Transverse colon (tissue), 4 donors: ENCODE measurements around the gene GOT1.

Experiments
- CTCF ChIP-seq, 5 experiments: fragments of 200-600 bp in 3 of 5; fragments of 450-650 bp in 2 of 5; sonication (generic) in 3 of 5; IDR thresholded peaks; 1 replicate in 2 of 5; 2 replicates in 3 of 5; pipeline ENCODE4 v1.5.1; 2016 to 2017; ENCODE audit warnings: antibody characterized with exemption in 5 of 5, inconsistent platforms in 3 of 5, mild to moderate bottlenecking in 2 of 5, moderate library complexity in 1 of 5
- EP300 ChIP-seq: sonication (generic); formaldehyde crosslinking; IDR thresholded peaks from one replicate; pipeline ENCODE4 v1.6.1; 2017; ENCODE audit warnings: antibody characterized with exemption, low read depth
- POLR2A ChIP-seq: fragments of 450-650 bp; IDR thresholded peaks from one replicate; pipeline ENCODE4 v1.6.1; 2016; ENCODE audit warnings: antibody characterized with exemption, mild to moderate bottlenecking, moderate library complexity
- POLR2AphosphoS5 ChIP-seq, 3 donors: sonication (generic); formaldehyde crosslinking; IDR thresholded peaks; one replicate each; pipeline ENCODE4 v1.6.1; 2016; ENCODE audit warnings: antibody characterized with exemption in 3 of 3

- TF ChIP-seq CTCF (IDR thresholded peaks at IDR 0.05) (no peak), EP300 (no peak), POLR2A (no peak), POLR2AphosphoS5 (IDR thresholded peaks at IDR 0.05) (no peak)
Measured at GRCh38 chr10:99410146-99410545, 20.3 kb downstream of the GOT1 start.
